Stomach (tissue), 9 donors: Measurements from ENCODE around the gene CELF1. TPM values are rescaled to one million over a fixed set of nuclear protein-coding genes. Genes with fewer than 3 reads are reported as not detected.
"Not testable (repeated sequence)": the region's sequence is repeated elsewhere in the genome, so short reads cannot be mapped to it uniquely, and the experiment has no call there.

Experiments
- DNase-seq, 2 donors: peaks; one replicate each; pipeline versions ENCODE4 v3.0.0 to v3.0.0-alpha.2; 2013 to 2019
- H3K27ac ChIP-seq, 5 donors: fragments of 200-600 bp in 4 of 5; sonication (generic) in 4 of 5; one replicate each; pipeline ENCODE4 v1.5.1; 2013 to 2019; ENCODE audit warnings: mild to moderate bottlenecking in 1 of 5, moderate library complexity in 1 of 5
- H3K27me3 ChIP-seq, 3 donors: fragments of 200-600 bp; sonication (generic); one replicate each; pipeline ENCODE4 v1.5.1; 2017 to 2019; ENCODE audit warnings: mixed run types in 1 of 3
- H3K36me3 ChIP-seq, 4 donors: fragments of 200-600 bp; sonication (generic); 1 replicate in 3 of 4; 2 replicates in 1 of 4; pipeline ENCODE4 v1.5.1; 2016 to 2019
- H3K4me1 ChIP-seq, 4 donors: fragments of 200-600 bp; sonication (generic); one replicate each; pipeline ENCODE4 v1.5.1; 2016 to 2019
- H3K4me3 ChIP-seq, 4 donors: fragments of 200-600 bp; sonication (generic) in 3 of 4; one replicate each; pipeline ENCODE4 v1.5.1; 2016 to 2019; ENCODE audit warnings: mild to moderate bottlenecking in 1 of 4
- H3K9me3 ChIP-seq, 4 donors: fragments of 200-600 bp; sonication (generic); one replicate each; pipeline ENCODE4 v1.5.1; 2016 to 2019
- EP300 ChIP-seq: sonication (generic); formaldehyde crosslinking; IDR thresholded peaks from one replicate; pipeline ENCODE4 v1.6.1; 2017; ENCODE audit warnings: antibody characterized with exemption
- POLR2A ChIP-seq, 4 donors: fragments of 450-650 bp; IDR thresholded peaks; one replicate each; pipeline ENCODE4 v1.6.1; 2016; ENCODE audit warnings: antibody characterized with exemption in 4 of 4, control low read depth in 2 of 4, mild to moderate bottlenecking in 1 of 4, moderate library complexity in 1 of 4
- POLR2AphosphoS5 ChIP-seq, 3 donors: sonication (generic); formaldehyde crosslinking; IDR thresholded peaks; one replicate each; pipeline ENCODE4 v1.6.1; 2016; ENCODE audit warnings: antibody characterized with exemption in 3 of 3
- WGBS, 5 donors: extraction: QIAGEN DNeasy Blood & Tissue Kit in 3 of 5; methylation state at CpG; one replicate each; pipeline versions ENCODE4 v1.1.5 to v1.1.7; 2013 to 2018; 5-methylcytosine and 5-hydroxymethylcytosine counted together
- intact Hi-C: fragments of 100-400 bp; cut with DNase I; formaldehyde crosslinking; loops from one replicate; pipeline ENCODE4 v1.15.1; 2023; ENCODE audit warnings: low total_unique reads
- polyA plus RNA-seq, 3 donors: library from polyadenylated mRNA; stranded (reverse); fragments of 200-250 nt; gene quantifications; one replicate each; pipeline ENCODE4 v1.2.3, GENCODE V29; 2013
- total RNA-seq, 5 donors: library from RNA; depleted of rRNA; stranded (reverse); fragments of >200 nt; gene quantifications; one replicate each; pipeline versions ENCODE4 v1.1.0 to v1.2.3, GENCODE V29; 2014 to 2016
- TF ChIP-seq, protein P1 (sequence below), 7 experiments: fragments of 450-650 bp in 4 of 7; fragments of 200-600 bp in 3 of 7; sonication (generic) in 3 of 7; IDR thresholded peaks; one replicate each; pipeline ENCODE4 v1.5.1; 2016 to 2019; ENCODE audit warnings: antibody characterized with exemption in 7 of 7, control low read depth in 2 of 7, mild to moderate bottlenecking in 1 of 7
- donor health status: healthy with polysubstance abuse.
- donor health status: Bipolar disorder and iron deficiency.
- donor health status: healthy.

Gene CELF1
- total and polyA plus RNA-seq, 8 donors: 12.7 to 206 (median 54.4) TPM

DNA sequence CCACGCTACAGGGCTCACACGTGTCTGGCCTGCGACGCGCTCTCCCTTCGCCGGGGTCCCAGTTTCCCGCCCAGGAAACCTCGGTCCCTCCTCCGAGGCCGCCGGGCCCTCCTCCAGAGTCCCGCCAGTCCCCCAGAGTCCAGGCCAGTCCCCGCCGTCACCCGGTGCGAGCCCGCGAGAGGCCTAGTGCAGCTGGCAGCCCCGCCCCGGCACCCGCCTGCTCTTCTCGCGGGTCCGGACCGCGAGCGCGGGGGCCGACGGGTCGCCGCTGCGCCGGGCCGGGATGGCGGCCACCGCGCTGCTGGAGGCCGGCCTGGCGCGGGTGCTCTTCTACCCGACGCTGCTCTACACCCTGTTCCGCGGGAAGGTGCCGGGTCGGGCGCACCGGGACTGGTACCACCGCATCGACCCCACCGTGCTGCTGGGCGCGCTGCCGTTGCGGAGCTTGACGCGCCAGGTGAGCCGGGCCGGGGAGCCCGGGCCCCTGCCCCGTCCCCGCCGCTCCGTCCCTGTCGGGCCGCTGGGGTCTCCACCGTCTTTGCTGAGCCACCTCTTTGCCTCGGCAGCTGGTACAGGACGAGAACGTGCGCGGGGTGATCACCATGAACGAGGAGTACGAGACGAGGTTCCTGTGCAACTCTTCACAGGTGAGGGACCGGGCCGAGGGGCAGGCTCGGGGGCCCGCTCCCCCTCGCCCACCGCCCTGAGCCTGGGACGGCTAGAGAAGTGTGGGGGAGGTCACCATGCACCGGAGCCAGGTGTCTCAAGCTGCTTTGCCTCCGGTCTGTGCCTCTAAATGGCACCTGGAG lies 12.6 kb upstream of the CELF1 start, which contains the start of gene PTPMT1:
Gene PTPMT1, plus strand, starts transcription at position 260 of the 809 bp plus-strand sequence. Its CDS starts 24 bp downstream, at position 284.
- Histone ChIP-seq H3K27ac (peak within 1 kb of the TSS; percentile 80 to 89 (median 87)), H3K36me3 (peaks cover 0 to 25% (median 17%) of the 10 kb centered on the region in 4 donors), H3K4me1 (peaks cover 5 to 33% (median 18%) of the 10 kb centered on the region in 4 donors), H3K9me3 (no peaks in the 10 kb centered on the region), H3K4me3 (peak within 1 kb of the TSS; percentile 81 to 95 (median 92)), H3K27me3 (no peaks in the 10 kb centered on the region)
- intact Hi-C loops: no loop called here
- peak in 2 of 3 donors; percentile 16 to 38 for TF ChIP-seq POLR2AphosphoS5 (IDR thresholded peaks at IDR 0.05)
- no peak for TF ChIP-seq POLR2A (IDR thresholded peaks at IDR 0.05)
- TF ChIP-seq, protein P1, sequence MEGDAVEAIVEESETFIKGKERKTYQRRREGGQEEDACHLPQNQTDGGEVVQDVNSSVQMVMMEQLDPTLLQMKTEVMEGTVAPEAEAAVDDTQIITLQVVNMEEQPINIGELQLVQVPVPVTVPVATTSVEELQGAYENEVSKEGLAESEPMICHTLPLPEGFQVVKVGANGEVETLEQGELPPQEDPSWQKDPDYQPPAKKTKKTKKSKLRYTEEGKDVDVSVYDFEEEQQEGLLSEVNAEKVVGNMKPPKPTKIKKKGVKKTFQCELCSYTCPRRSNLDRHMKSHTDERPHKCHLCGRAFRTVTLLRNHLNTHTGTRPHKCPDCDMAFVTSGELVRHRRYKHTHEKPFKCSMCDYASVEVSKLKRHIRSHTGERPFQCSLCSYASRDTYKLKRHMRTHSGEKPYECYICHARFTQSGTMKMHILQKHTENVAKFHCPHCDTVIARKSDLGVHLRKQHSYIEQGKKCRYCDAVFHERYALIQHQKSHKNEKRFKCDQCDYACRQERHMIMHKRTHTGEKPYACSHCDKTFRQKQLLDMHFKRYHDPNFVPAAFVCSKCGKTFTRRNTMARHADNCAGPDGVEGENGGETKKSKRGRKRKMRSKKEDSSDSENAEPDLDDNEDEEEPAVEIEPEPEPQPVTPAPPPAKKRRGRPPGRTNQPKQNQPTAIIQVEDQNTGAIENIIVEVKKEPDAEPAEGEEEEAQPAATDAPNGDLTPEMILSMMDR (IDR thresholded peaks at IDR 0.05): no peak
- TF ChIP-seq EP300: no peak
- DNase-seq: peak; percentile 77 to 94
- 0 to 2% (median 1%) methylated on average over 11 to 86 of the region's 86 CpGs for WGBS, 5 donors

DNA sequence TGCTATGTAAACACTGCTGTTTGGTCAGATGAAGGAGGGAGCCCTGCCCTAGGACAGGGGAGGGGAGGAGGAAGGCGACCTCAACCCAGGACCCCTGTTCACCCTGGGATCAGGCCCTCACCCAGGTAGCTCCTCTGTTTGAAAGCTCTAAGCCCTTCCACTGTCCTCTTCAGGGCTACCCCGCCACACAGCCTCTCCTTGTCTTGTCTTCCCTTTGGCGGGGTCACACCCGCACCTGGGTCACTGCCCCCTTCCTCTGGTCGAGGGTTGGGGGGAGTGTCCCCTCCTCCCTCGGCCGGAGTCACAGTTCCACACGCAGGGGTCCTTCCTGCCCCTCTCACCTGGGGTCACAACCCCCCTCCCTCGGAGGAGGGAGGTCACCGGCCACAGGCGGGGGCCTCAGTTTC lies 12.0 kb upstream of the CELF1 start:
- peak overlapping the region; percentile 81 to 95 (median 92) for H3K4me3 ChIP-seq
- H3K4me1 ChIP-seq: peaks cover 5 to 33% (median 18%) of the 10 kb centered on the region in 4 donors
- DNase-seq: no peak
- no peaks in the 10 kb centered on the region for H3K27me3 ChIP-seq
- H3K36me3 ChIP-seq: peaks cover 0 to 19% (median 11%) of the 10 kb centered on the region in 4 donors
- TF ChIP-seq, protein P1 (IDR thresholded peaks at IDR 0.05): no peak
- TF ChIP-seq POLR2AphosphoS5 (IDR thresholded peaks at IDR 0.05) (no peak), POLR2A (IDR thresholded peaks at IDR 0.05) (no peak), EP300 (no peak)
- intact Hi-C loops: no loop called here
- H3K9me3 ChIP-seq: no peaks in the 10 kb centered on the region
- peak overlapping the region; percentile 80 to 89 (median 87) for H3K27ac ChIP-seq
- 9 to 13% (median 10%) methylated on average over 11 of the region's 11 CpGs for WGBS, 5 donors

DNA sequence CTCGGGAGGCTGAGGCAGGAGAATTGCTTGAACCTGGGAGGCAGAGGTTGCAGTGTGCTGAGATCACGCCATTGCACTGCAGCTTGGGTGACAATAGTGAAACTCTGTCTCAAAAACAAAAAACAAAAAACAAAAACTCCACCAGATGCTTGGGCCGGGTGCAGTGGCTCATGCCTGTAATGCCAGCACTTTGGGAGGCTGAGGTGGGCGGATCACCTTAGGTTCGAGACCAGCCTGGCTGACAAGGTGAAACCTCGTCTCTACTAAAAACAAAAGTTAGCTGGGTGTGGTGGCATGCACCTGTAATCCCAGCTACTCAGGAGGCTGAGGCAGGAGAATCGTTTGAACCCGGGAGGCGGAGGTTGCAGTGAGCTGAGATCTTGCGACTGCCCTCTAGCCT lies 11.4 kb upstream of the CELF1 start:
- Histone ChIP-seq H3K4me1 (peaks cover 5 to 33% (median 18%) of the 10 kb centered on the region in 4 donors), H3K36me3 (peaks cover 0 to 13% (median 5%) of the 10 kb centered on the region in 4 donors), H3K4me3 (peak overlapping the region in 1 of 4 donors; percentile 91)
- DNase-seq, intact Hi-C loops, H3K9me3 ChIP-seq, H3K27me3 ChIP-seq, H3K27ac ChIP-seq: not testable (repeated sequence)
- 90 to 93% (median 92%) methylated on average over 10 of the region's 10 CpGs for WGBS, 5 donors

DNA sequence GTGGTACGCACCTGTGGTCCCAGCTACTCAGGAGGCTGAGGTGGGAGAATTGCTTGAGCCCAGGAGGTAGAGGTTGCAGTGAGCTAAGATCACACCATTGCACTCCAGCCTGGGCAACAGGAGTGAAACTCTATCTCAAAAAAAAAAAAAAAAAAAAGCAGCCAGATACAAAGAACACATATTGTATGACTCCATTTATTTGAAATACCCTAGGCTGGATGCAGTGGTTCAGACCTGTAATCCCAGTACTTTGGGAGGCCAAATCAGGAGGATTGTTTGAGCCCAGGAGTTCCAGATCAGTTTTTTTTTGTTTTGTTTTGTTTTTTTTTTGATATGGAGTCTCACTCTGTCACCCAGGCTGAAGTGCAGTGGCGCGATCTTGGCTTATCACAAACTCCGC lies 9.5 kb upstream of the CELF1 start:
- H3K9me3 ChIP-seq, H3K36me3 ChIP-seq, H3K4me3 ChIP-seq, DNase-seq, H3K27ac ChIP-seq, intact Hi-C loops, H3K27me3 ChIP-seq: not testable (repeated sequence)
- peaks cover 5 to 26% (median 18%) of the 10 kb centered on the region in 4 donors for H3K4me1 ChIP-seq
- 77 to 90% (median 87%) methylated on average over 4 of the region's 4 CpGs for WGBS, 5 donors

DNA sequence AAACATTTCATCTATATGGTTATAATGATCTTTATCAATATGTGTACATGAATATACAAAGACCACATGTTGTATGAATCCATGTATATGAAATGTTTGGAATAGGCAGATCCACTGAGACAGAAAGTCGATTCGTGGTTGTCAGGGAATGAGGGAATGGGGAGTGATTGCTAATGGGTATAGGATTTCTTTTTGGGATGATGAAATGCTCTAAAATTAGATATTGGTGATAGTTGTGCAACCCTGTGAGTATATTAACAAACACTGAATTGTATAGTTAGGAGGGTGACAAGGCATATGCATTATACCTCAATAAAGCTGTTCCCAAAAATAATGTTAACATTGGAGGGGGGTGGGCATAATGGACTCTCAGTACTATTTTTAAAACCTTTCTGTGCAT lies 7.5 kb upstream of the CELF1 start:
- no peak overlapping the region for H3K27ac ChIP-seq
- no peaks in the 10 kb centered on the region for H3K36me3 ChIP-seq
- intact Hi-C loops: no loop called here
- no peaks in the 10 kb centered on the region for H3K9me3 ChIP-seq
- no peak overlapping the region for H3K4me3 ChIP-seq
- DNase-seq: no peak
- no peak for TF ChIP-seq EP300
- TF ChIP-seq POLR2AphosphoS5 (IDR thresholded peaks at IDR 0.05): no peak
- TF ChIP-seq POLR2A (IDR thresholded peaks at IDR 0.05): no peak
- TF ChIP-seq, protein P1 (IDR thresholded peaks at IDR 0.05): no peak
- peaks cover 5 to 11% (median 10%) of the 10 kb centered on the region in 4 donors for H3K4me1 ChIP-seq
- 84 to 94% (median 88%) methylated on average over 2 of the region's 2 CpGs for WGBS, 5 donors
- no peaks in the 10 kb centered on the region for H3K27me3 ChIP-seq
